ENCODE results near the gene FOXE3. TPM values are rescaled to one million over a fixed set of nuclear protein-coding genes. Genes with fewer than 3 reads are reported as not detected.

Gene FOXE3
- total and polyA plus RNA-seq, 9 donors, result not detected

DNA sequence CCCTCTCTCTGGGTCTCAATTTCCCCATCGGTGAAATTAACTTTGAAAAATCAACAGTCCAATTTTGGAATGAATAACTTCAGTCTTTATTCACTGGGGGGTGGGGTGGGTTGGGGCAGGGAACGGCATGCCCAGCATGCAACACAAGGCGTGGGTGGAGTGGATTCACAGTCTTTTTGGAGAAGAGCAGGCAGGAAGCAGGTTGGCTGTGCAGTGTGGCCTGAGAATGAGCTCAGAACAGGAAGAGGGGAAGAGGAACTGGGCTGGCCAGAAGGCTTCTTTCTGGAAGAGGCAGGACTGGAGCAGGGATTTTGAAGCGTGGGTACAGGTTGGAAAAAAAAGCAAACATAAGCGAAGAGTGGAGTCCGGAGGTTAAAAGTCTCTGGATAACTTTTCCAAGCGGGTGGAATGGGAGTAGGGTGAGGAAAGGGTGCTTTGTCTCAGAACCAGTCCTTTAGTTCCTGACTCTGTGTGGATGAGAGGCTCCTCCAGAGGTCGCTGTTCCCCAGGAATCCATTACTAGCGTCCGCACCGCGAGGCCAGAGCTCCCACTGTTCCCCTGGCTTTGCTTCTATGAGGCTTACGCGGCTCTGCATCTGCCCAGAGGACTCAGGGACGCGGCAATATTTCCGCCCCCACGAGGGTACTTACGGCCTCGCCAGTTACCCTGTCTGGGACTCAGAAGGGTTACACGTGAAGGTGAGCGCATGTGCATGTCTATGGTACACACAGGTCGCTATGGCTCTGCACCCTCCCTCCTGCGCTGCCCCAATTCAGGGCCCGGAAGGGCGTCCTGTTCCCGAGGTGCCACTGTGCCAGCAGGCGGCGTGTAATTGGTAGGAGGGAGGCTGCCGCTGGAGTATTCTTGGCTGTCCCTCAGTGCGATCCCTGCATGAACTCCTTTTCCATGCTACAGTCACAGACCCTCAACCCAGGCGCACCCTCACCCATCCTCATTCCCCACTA lies 16.3 kb downstream of the FOXE3 start:
- H3K9me3 ChIP-seq, result no peaks in the 10 kb centered on the region
- intact Hi-C loops (cut with DNase I), result loop anchor here (5.0 to 10.0 kb wide), 3 partner anchors 238 to 295 kb away; partner anchors contain the start of gene PDZK1IP1 (in 1 of the 4)
- H3K4me3 ChIP-seq, result no peak overlapping the region
- H3K4me1 ChIP-seq (ENCODE audit: insufficient read depth), result peaks cover 3% of the 10 kb centered on the region
- TF ChIP-seq EP300 (IDR thresholded peaks at IDR 0.05) (no peak), POLR2A (IDR thresholded peaks at IDR 0.05) (no peak)
- TF ChIP-seq, protein P1, sequence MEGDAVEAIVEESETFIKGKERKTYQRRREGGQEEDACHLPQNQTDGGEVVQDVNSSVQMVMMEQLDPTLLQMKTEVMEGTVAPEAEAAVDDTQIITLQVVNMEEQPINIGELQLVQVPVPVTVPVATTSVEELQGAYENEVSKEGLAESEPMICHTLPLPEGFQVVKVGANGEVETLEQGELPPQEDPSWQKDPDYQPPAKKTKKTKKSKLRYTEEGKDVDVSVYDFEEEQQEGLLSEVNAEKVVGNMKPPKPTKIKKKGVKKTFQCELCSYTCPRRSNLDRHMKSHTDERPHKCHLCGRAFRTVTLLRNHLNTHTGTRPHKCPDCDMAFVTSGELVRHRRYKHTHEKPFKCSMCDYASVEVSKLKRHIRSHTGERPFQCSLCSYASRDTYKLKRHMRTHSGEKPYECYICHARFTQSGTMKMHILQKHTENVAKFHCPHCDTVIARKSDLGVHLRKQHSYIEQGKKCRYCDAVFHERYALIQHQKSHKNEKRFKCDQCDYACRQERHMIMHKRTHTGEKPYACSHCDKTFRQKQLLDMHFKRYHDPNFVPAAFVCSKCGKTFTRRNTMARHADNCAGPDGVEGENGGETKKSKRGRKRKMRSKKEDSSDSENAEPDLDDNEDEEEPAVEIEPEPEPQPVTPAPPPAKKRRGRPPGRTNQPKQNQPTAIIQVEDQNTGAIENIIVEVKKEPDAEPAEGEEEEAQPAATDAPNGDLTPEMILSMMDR (IDR thresholded peaks at IDR 0.05), result peak in 1 of 3 donors; percentile 9
- 6 to 15% (median 8%) methylated on average over 32 of the region's 32 CpGs for WGBS, 3 donors
- DNase-seq, result peak; percentile 21 to 68 (median 43)
- no peaks in the 10 kb centered on the region for H3K27me3 ChIP-seq
- H3K27ac ChIP-seq, result no peak overlapping the region
- no peaks in the 10 kb centered on the region for H3K36me3 ChIP-seq

DNA sequence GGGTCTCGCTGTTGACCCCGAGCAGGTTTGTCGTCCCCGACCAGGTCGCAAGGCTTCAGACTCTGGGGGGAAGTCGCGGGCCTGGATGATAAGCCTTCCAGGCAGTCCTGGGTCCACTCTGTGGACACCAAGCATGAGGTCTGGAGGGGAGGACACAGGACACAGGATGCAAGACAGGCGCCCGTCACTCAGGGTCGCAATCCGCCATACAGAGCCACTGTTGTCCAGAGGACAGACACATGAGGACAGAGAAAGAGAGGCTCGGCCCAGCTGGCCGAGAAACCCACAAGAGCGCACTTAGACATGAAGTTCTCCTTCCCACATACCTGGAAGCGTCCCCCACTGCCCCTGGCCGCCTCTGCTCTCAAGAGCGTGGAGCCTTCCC lies 16.9 kb downstream of the FOXE3 start:
- Histone ChIP-seq H3K36me3 (no peaks in the 10 kb centered on the region), H3K4me1 (ENCODE audit: insufficient read depth) (peaks cover 5% of the 10 kb centered on the region), H3K27me3 (no peaks in the 10 kb centered on the region), H3K9me3 (no peaks in the 10 kb centered on the region), H3K27ac (no peak overlapping the region), H3K4me3 (no peak overlapping the region)
- TF ChIP-seq POLR2A (IDR thresholded peaks at IDR 0.05), result no peak
- TF ChIP-seq EP300 (IDR thresholded peaks at IDR 0.05), result no peak
- TF ChIP-seq, protein P1 (IDR thresholded peaks at IDR 0.05), result no peak
- intact Hi-C loops (cut with DNase I), result loop anchor here (5.0 to 10.0 kb wide), 3 partner anchors 238 to 294 kb away; partner anchors contain the start of gene PDZK1IP1 (in 1 of the 4)
- WGBS, 3 donors, result 15 to 23% (median 23%) methylated on average over 17 of the region's 17 CpGs
- DNase-seq, result no peak

DNA sequence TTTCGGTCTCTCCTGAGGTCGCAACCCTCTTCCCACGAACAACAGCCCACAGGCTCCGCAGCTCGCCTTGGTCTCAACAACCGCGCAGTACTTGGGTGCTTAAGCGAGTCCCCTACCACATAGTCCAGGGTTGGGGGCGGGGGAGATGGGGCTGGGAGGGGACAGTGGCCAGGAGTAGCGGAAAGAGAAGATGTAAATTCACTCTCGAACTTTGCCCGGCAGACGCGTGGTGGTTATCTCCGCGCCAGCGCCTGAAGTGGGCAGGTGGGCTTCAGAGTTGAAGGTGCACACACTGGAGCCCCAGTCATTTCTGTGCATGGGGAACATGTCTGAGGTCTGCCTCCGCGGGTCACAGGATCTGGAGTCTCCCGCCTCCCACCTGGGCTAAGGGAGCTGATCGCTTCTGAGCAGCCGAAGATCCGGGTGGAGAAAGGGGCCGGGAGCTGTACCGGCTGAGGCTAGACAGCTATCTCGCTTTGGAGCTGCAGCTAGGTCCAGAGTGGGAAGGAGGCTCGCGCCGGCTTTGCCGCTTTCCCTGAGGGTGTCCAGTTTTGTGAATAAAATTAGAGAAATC lies 17.5 kb downstream of the FOXE3 start:
- no peaks in the 10 kb centered on the region for H3K9me3 ChIP-seq
- WGBS, 3 donors, result 9 to 23% (median 10%) methylated on average over 30 of the region's 30 CpGs
- no peak for DNase-seq
- no peaks in the 10 kb centered on the region for H3K36me3 ChIP-seq
- TF ChIP-seq, protein P1 (IDR thresholded peaks at IDR 0.05), result no peak
- TF ChIP-seq POLR2A (IDR thresholded peaks at IDR 0.05) (no peak), EP300 (IDR thresholded peaks at IDR 0.05) (no peak)
- H3K4me3 ChIP-seq, result peak overlapping the region; percentile 23
- no peaks in the 10 kb centered on the region for H3K27me3 ChIP-seq
- intact Hi-C loops (cut with DNase I), result loop anchor here (5.0 to 10.0 kb wide), 3 partner anchors 239 to 294 kb away; partner anchors contain the start of gene PDZK1IP1 (in 1 of the 4)
- peaks cover 6% of the 10 kb centered on the region for H3K4me1 ChIP-seq (ENCODE audit: insufficient read depth)
- H3K27ac ChIP-seq, result no peak overlapping the region

DNA sequence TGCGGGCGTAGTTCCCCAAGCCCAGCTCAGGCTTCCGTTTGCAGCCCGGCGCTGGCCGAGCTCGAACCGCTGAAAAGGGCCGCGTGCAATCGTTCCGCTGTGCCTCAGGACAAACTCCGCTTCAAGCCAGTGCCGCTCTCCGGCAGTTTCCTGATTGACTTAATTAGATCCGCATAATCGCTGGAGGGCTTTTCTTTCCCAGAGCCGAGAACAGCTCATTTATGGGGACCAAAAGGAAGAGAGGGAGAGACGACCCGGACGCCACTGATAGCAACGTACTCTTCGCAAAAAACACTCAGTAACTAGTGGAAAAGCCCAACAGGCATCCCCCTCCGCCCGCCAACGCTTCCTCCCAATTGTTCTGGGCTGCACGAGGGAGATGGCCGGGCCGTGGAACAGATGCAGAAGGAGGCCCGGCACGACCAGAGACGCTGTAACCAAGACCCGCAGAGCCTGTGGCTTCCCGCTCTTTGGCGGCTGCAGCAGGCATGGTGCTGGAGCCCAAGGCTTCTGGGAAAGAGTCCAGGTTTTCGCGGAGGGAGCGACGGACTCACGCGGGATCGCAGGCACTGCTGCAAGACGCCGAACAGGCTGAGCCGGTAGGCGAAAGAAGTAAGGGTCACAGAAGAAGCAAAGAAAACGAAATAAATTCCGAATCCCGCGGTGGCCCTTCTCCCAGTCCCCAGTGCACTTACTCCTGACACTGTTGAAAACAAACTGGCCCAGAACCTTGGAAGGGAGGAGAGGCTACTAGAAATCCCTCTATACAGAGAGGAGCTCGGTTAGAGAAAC lies 18.2 kb downstream of the FOXE3 start:
- no peak overlapping the region for H3K27ac ChIP-seq
- H3K9me3 ChIP-seq, result no peaks in the 10 kb centered on the region
- WGBS, 3 donors, result 4 to 16% (median 12%) methylated on average over 51 of the region's 51 CpGs
- TF ChIP-seq, protein P1 (IDR thresholded peaks at IDR 0.05), result no peak
- no peak for TF ChIP-seq EP300 (IDR thresholded peaks at IDR 0.05)
- no peak for TF ChIP-seq POLR2A (IDR thresholded peaks at IDR 0.05)
- intact Hi-C loops (cut with DNase I), result loop anchor here (5.0 to 10.0 kb wide), 3 partner anchors 239 to 293 kb away; partner anchors contain the start of gene PDZK1IP1 (in 1 of the 4)
- peak overlapping the region; percentile 23 for H3K4me3 ChIP-seq
- peaks cover 6% of the 10 kb centered on the region for H3K4me1 ChIP-seq (ENCODE audit: insufficient read depth)
- H3K36me3 ChIP-seq, result no peaks in the 10 kb centered on the region
- H3K27me3 ChIP-seq, result no peaks in the 10 kb centered on the region
- peak; percentile 39 to 67 (median 44) for DNase-seq

All from ovary (tissue), 9 donors.